Cardiac muscle cell (in vitro differentiated cells and primary cell): ENCODE data around the gene AHR. TPM values are rescaled to one million over a fixed set of nuclear protein-coding genes. Genes with fewer than 3 reads are reported as not detected.
"Not testable (repeated sequence)": the region's sequence is repeated elsewhere in the genome, so short reads cannot be mapped to it uniquely, and the experiment has no call there.

Experiments used
- DNase-seq, 2 donors: peaks; one replicate each; pipeline versions ENCODE4 v3.0.0 to v3.0.0-alpha.2; 2010 to 2017; ENCODE audit warnings: low read depth in 1 of 2, low spot score in 1 of 2
- H3K27ac ChIP-seq: fragments of 200-600 bp; sonication (generic); 2 replicates; pipeline ENCODE4 v1.5.1; 2016
- H3K27me3 ChIP-seq: fragments of 200-600 bp; sonication (generic); 2 replicates; pipeline ENCODE4 v1.6.0; 2016; ENCODE audit warnings: control low read depth
- H3K36me3 ChIP-seq: fragments of 200-600 bp; sonication (generic); 2 replicates; pipeline ENCODE4 v1.5.1; 2016; ENCODE audit warnings: control low read depth
- H3K4me1 ChIP-seq: fragments of 200-600 bp; sonication (generic); 2 replicates; pipeline ENCODE4 v1.8.1; 2017; ENCODE audit warnings: low read depth, mild to moderate bottlenecking, mixed run types
- H3K4me3 ChIP-seq: fragments of 200-600 bp; sonication (generic); 2 replicates; pipeline ENCODE4 v1.5.1; 2016; ENCODE audit warnings: mild to moderate bottlenecking
- H3K9me3 ChIP-seq: fragments of 200-600 bp; sonication (generic); 2 replicates; pipeline ENCODE4 v1.5.1; 2017; ENCODE audit warnings: low read depth, mild to moderate bottlenecking, control low read depth
- CTCF ChIP-seq: IDR thresholded peaks from 2 replicates; pipeline ENCODE4 v1.5.1; 2012; ENCODE audit warnings: low read depth, mild to moderate bottlenecking, low read length
- polyA plus RNA-seq: library from polyadenylated mRNA; unstranded; fragments of >200 nt; fragmentation: Nextera tagmentation; extraction: Ambion mirVana; gene quantifications from 2 replicates; pipeline ENCODE4 v1.2.1, GENCODE V29; 2016
- total RNA-seq: library from RNA; depleted of rRNA; stranded (reverse); fragments of >200 nt; gene quantifications from 2 replicates; pipeline ENCODE4 v1.2.3, GENCODE V29; 2016

Gene AHR
- total and polyA plus RNA-seq, 2 experiments from 2014 or later = 1.5 to 12.5 TPM

DNA sequence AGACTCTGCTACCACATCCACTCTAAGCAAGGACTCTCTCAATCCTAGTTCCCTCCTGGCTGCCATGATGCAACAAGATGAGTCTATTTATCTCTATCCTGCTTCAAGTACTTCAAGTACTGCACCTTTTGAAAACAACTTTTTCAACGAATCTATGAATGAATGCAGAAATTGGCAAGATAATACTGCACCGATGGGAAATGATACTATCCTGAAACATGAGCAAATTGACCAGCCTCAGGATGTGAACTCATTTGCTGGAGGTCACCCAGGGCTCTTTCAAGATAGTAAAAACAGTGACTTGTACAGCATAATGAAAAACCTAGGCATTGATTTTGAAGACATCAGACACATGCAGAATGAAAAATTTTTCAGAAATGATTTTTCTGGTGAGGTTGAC, 40.7 kb downstream of the AHR start:
- Histone ChIP-seq H3K9me3 (no peaks in the 10 kb centered on the region), H3K4me1 (peaks cover 5% of the 10 kb centered on the region), H3K27me3 (no peaks in the 10 kb centered on the region), H3K4me3 (no peak overlapping the region), H3K36me3 (no peaks in the 10 kb centered on the region), H3K27ac (no peak overlapping the region)
- no peak for TF ChIP-seq CTCF
- no peak for DNase-seq

- H3K27ac ChIP-seq = no peak overlapping the region
- H3K36me3 ChIP-seq = no peaks in the 10 kb centered on the region
- DNase-seq = no peak
- H3K27me3 ChIP-seq = no peaks in the 10 kb centered on the region
- no peak for TF ChIP-seq CTCF
- H3K4me3 ChIP-seq = no peak overlapping the region
- peaks cover 5% of the 10 kb centered on the region for H3K4me1 ChIP-seq
- no peaks in the 10 kb centered on the region for H3K9me3 ChIP-seq
These were observed 41.5 kb downstream of the AHR start for GRCh38 chr7:17339952-17340351.

- no peak for DNase-seq
- H3K27me3 ChIP-seq = no peaks in the 10 kb centered on the region
These were observed 42.2 kb downstream of the AHR start for GRCh38 chr7:17340655-17341054.

GRCh38 chr7:17342756-17343155, 44.3 kb downstream of the AHR start:
- Histone ChIP-seq H3K9me3 (no peaks in the 10 kb centered on the region), H3K4me1 (no peaks in the 10 kb centered on the region), H3K27me3 (no peaks in the 10 kb centered on the region), H3K4me3 (no peak overlapping the region), H3K36me3 (no peaks in the 10 kb centered on the region), H3K27ac (no peak overlapping the region)
- no peak for TF ChIP-seq CTCF
- DNase-seq = no peak

More at GRCh38 chr7:17340655-17341054, 42.2 kb downstream of the AHR start:
- no peak overlapping the region for H3K4me3 ChIP-seq
- H3K27ac ChIP-seq = no peak overlapping the region
- peaks cover 5% of the 10 kb centered on the region for H3K4me1 ChIP-seq
- no peaks in the 10 kb centered on the region for H3K9me3 ChIP-seq
- TF ChIP-seq CTCF = no peak
- H3K36me3 ChIP-seq = no peaks in the 10 kb centered on the region

GRCh38 chr7:17347401-17347800, 48.9 kb downstream of the AHR start:
- no peak for TF ChIP-seq CTCF
- H3K36me3 ChIP-seq = no peaks in the 10 kb centered on the region
- H3K27me3 ChIP-seq = no peaks in the 10 kb centered on the region
- H3K4me3 ChIP-seq = no peak overlapping the region
- DNase-seq = peak in 1 of 2 donors; percentile 36
- no peaks in the 10 kb centered on the region for H3K9me3 ChIP-seq
- no peak overlapping the region for H3K27ac ChIP-seq
- no peaks in the 10 kb centered on the region for H3K4me1 ChIP-seq

GRCh38 chr7:17348932-17349331, 50.5 kb downstream of the AHR start:
- not testable (repeated sequence) for H3K27me3 ChIP-seq, H3K36me3 ChIP-seq, H3K4me1 ChIP-seq, H3K9me3 ChIP-seq, DNase-seq, H3K27ac ChIP-seq, H3K4me3 ChIP-seq

- not testable (repeated sequence) for H3K4me1 ChIP-seq, H3K36me3 ChIP-seq, H3K9me3 ChIP-seq, H3K27ac ChIP-seq, DNase-seq, H3K4me3 ChIP-seq, H3K27me3 ChIP-seq
These were observed 51.9 kb downstream of the AHR start for GRCh38 chr7:17350321-17350720.

DNA sequence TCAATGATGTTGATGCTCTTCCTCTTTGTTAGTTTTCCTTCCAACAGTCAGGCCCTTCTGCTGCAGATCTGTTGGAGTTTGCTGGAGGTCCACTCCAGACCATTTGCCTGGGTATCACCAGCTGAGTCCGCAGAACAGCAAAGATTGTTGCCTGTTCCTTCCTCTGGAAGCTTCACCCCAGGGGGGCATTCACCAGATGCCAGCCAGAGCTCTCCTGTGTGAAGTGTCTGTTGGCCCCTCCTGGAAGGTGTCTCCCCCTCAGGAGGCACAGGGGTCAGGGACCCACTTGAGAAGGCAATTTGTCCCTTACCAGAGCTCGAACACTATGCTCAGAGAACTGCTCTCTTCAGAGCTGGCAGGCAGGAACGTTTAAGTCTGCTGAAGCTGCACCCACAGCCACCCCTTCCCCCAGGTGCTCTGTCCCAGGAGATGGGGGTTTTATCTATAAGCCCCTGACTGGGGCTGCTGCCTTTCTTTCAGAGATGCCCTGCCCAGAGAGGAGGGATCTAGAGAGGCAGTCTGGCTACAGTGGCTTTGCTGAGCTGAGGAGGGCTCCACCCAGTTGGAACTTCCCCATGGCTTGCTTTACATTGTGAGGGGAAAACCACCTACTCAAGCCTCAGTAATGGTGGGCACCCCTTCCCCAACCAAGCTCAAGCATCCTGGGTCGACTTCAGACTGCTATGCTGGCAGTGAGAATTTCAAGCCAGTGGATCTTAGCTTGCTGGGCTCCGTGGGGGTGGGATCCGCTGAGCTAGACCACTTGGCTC, 55.4 kb downstream of the AHR start:
- not testable (repeated sequence) for H3K27me3 ChIP-seq, H3K4me1 ChIP-seq, H3K36me3 ChIP-seq, H3K27ac ChIP-seq, DNase-seq, H3K9me3 ChIP-seq, H3K4me3 ChIP-seq
